HG03066 (cell line): ENCODE results near the gene NASP.
"Not testable (repeated sequence)": the region's sequence is repeated elsewhere in the genome, so short reads cannot be mapped to it uniquely, and the experiment has no call there.

Source experiments
- ATAC-seq: cut with Tn5 transposase; IDR thresholded peaks from one replicate; pipeline ENCODE4 v1.9.1; 2021; ENCODE audit warnings: low read depth; ENCODE audit not compliant: unreplicated experiment

Gene NASP

GRCh38 chr1:45568421-45568820 is 15.4 kb upstream of the NASP start:
- ATAC-seq = no peak

- no peak for ATAC-seq
These were observed 14.3 kb upstream of the NASP start for GRCh38 chr1:45569571-45569961.

GRCh38 chr1:45569962-45570581 is 13.8 kb upstream of the NASP start:
- no peak for ATAC-seq

GRCh38 chr1:45570631-45571030 is 13.2 kb upstream of the NASP start:
- ATAC-seq = no peak

GRCh38 chr1:45573231-45573804 is 10.5 kb upstream of the NASP start:
- ATAC-seq = no peak

GRCh38 chr1:45574105-45574626 is 9.7 kb upstream of the NASP start:
- no peak for ATAC-seq

GRCh38 chr1:45583264-45583665 is 576 bp upstream of the NASP start:
- ATAC-seq = peak; percentile 70

GRCh38 chr1:45584351-45585109 is 689 bp downstream of the NASP start:
- ATAC-seq = peak; percentile 31

GRCh38 chr1:45585110-45585426 is 1.2 kb downstream of the NASP start:
- ATAC-seq = no peak

GRCh38 chr1:45585496-45586075 is 1.7 kb downstream of the NASP start:
- no peak for ATAC-seq

- no peak for ATAC-seq
These were observed 2.9 kb downstream of the NASP start for GRCh38 chr1:45586769-45587168.

- ATAC-seq = no peak
These were observed 6.0 kb downstream of the NASP start for GRCh38 chr1:45589861-45590260.

GRCh38 chr1:45594412-45594811 is 10.6 kb downstream of the NASP start:
- no peak for ATAC-seq

- not testable (repeated sequence) for ATAC-seq
These were observed 12.9 kb downstream of the NASP start for GRCh38 chr1:45596765-45597164.

- no peak for ATAC-seq
These were observed 20.4 kb downstream of the NASP start for GRCh38 chr1:45604239-45604638.

- ATAC-seq = no peak
These were observed 23.7 kb downstream of the NASP start for GRCh38 chr1:45607404-45608074.

- ATAC-seq = no peak
These were observed 24.6 kb downstream of the NASP start for GRCh38 chr1:45608175-45609156.

- ATAC-seq = no peak
These were observed 26.9 kb downstream of the NASP start for GRCh38 chr1:45610589-45611226.

- ATAC-seq = no peak
These were observed 29.2 kb downstream of the NASP start for GRCh38 chr1:45612941-45613579.
